B cell (primary cell): Measurements from ENCODE around the gene L3MBTL4.

Experiments
- EZH2 ChIP-seq: IDR thresholded peaks from 2 replicates; pipeline ENCODE4 v1.6.1; 2012; ENCODE audit warnings: borderline replicate concordance, low read depth, mild to moderate bottlenecking, moderate library complexity, low read length; ENCODE audit not compliant: insufficient read depth, poor library complexity, severe bottlenecking
- TF ChIP-seq, protein P1 (sequence below): fragments of 200-600 bp; IDR thresholded peaks from one replicate; pipeline ENCODE4 v1.8.0; 2022; ENCODE audit warnings: antibody characterized with exemption, mild to moderate bottlenecking

DNA sequence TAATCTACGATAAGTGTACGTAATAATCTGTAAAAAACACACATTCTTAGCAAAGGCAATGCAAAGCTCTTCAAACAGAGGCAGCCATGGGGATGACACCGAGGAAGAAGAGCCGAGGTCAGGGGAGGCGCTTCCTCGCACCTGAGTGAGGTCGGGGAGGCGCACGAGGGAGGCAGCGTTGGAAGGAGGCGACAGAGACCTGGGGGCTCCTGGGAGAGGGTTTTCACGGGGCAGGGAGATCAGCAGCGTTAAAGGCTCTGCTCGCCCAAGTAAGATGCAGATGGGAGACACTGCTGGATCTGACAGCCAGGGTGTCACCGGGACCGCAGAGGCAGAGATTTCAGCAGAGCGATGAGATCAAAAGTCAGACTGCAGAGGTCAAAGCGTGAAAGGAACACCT, 143.1 kb downstream of the L3MBTL4 start:
- no peak for TF ChIP-seq EZH2
- TF ChIP-seq, protein P1, sequence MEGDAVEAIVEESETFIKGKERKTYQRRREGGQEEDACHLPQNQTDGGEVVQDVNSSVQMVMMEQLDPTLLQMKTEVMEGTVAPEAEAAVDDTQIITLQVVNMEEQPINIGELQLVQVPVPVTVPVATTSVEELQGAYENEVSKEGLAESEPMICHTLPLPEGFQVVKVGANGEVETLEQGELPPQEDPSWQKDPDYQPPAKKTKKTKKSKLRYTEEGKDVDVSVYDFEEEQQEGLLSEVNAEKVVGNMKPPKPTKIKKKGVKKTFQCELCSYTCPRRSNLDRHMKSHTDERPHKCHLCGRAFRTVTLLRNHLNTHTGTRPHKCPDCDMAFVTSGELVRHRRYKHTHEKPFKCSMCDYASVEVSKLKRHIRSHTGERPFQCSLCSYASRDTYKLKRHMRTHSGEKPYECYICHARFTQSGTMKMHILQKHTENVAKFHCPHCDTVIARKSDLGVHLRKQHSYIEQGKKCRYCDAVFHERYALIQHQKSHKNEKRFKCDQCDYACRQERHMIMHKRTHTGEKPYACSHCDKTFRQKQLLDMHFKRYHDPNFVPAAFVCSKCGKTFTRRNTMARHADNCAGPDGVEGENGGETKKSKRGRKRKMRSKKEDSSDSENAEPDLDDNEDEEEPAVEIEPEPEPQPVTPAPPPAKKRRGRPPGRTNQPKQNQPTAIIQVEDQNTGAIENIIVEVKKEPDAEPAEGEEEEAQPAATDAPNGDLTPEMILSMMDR: no peak
